GM12874 (cell line): ENCODE data around the gene LCN9.

Source experiments
- CTCF ChIP-seq: IDR thresholded peaks from 2 replicates; pipeline ENCODE4 v1.5.1; 2011; ENCODE audit warnings: low read depth, mild to moderate bottlenecking, control low read depth, low read length, moderate library complexity; ENCODE audit not compliant: insufficient read depth

Gene LCN9

GRCh38 chr9:135650408-135650807, 12.7 kb upstream of the LCN9 start:
- TF ChIP-seq CTCF = no peak

GRCh38 chr9:135655317-135655716, 7.8 kb upstream of the LCN9 start:
- TF ChIP-seq CTCF = no peak

GRCh38 chr9:135657416-135657815, 5.7 kb upstream of the LCN9 start:
- TF ChIP-seq CTCF = no peak

DNA sequence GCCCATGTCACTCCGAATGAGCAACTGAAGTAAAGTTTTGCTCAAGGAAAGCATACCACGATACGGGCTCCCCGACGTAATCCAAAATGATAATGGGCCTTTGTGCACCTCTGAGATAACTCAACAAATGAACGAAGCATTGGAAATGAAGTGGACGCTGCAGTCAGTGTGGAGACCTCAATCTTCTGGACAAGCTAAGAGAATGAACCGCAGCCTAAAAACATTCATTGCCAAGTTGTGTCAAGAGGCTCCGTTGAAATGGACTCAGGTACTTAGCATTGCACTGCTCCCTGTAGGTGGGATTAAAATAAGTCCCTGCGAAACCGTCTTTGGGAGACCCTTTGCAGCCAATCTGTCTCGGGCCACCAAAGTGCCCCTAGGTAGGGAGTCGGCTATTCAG, 3.9 kb upstream of the LCN9 start:
- TF ChIP-seq CTCF = no peak

DNA sequence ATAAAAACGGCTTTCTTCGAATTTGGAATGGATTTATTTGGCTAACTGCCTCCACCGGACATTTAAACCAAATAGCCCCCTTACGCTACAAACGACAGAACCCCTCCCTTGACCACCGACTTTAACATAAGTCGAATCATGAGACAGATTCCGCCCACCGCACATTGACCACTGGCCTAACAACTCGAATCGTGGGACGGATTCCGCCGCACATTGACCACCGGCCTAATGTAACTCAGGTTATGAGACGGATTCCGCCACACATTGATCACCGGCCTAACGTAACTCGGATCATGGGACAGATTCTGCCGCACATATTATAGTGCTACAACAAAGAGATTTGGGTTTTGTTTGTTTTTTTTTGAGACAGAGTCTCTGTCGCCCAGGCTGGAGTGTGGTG, 2.7 kb upstream of the LCN9 start:
- no peak for TF ChIP-seq CTCF

DNA sequence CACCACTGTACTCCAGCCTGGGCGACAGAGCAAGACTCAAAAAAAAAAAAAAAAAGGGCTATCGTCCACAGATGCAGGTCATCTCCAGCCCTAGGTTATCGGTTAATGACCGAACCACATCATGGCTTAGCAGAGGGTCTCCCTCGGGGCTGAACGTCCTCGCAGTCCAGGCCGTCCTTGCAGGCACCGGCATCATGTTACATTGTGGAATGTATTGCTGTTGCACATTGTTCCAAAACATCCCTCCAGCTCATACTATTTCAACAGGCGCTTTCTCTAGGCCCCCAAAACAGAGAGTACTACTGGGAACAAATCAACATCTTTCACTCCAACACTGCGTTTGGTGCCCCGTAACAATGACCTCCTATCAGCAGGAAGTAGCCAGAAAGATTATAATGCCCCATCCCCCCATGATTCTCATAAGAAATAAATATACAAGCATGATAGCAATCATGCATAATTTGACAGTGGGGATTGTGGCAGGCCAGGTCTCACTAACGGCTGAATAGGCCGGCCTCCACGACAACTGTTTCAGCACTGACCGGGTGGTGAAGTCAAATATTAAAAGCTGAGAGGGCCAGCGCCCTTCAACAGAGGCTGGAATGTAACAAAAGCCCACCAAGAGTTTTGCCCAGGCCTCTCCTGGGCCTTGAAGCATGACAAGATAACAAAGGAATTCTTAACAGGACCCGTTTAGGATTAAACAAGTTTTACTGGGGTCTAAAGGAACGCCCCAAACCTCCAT, 1.1 kb upstream of the LCN9 start:
- TF ChIP-seq CTCF = no peak

GRCh38 chr9:135663451-135663770, 302 bp downstream of the LCN9 start:
- TF ChIP-seq CTCF = no peak

GRCh38 chr9:135663857-135664256, 748 bp downstream of the LCN9 start:
- no peak for TF ChIP-seq CTCF
